Astrocyte (in vitro differentiated cells and primary cell): ENCODE results near the gene RNF167.

Experiments used
- EZH2 ChIP-seq: IDR thresholded peaks from 2 replicates; pipeline ENCODE4 v1.6.1; 2012; ENCODE audit warnings: mild to moderate bottlenecking, low read length, inconsistent platforms; ENCODE audit not compliant: insufficient read depth
- TF ChIP-seq, protein P1 (sequence below): IDR thresholded peaks from 2 replicates; pipeline ENCODE4 v1.5.1; 2011; ENCODE audit warnings: low read depth, mild to moderate bottlenecking, inconsistent platforms, low read length, moderate library complexity; ENCODE audit not compliant: insufficient read depth

- TF ChIP-seq, protein P1, sequence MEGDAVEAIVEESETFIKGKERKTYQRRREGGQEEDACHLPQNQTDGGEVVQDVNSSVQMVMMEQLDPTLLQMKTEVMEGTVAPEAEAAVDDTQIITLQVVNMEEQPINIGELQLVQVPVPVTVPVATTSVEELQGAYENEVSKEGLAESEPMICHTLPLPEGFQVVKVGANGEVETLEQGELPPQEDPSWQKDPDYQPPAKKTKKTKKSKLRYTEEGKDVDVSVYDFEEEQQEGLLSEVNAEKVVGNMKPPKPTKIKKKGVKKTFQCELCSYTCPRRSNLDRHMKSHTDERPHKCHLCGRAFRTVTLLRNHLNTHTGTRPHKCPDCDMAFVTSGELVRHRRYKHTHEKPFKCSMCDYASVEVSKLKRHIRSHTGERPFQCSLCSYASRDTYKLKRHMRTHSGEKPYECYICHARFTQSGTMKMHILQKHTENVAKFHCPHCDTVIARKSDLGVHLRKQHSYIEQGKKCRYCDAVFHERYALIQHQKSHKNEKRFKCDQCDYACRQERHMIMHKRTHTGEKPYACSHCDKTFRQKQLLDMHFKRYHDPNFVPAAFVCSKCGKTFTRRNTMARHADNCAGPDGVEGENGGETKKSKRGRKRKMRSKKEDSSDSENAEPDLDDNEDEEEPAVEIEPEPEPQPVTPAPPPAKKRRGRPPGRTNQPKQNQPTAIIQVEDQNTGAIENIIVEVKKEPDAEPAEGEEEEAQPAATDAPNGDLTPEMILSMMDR = no peak
- TF ChIP-seq EZH2 = no peak
Measured at GRCh38 chr17:4969047-4969550, 29.0 kb downstream of the RNF167 start.
